ENCODE measurements around the gene KLHL29. TPM values are rescaled to one million over a fixed set of nuclear protein-coding genes. Genes with fewer than 3 reads are reported as not detected.

The KLHL29 gene
- total RNA-seq, 1 donor, result 1.0 TPM

DNA sequence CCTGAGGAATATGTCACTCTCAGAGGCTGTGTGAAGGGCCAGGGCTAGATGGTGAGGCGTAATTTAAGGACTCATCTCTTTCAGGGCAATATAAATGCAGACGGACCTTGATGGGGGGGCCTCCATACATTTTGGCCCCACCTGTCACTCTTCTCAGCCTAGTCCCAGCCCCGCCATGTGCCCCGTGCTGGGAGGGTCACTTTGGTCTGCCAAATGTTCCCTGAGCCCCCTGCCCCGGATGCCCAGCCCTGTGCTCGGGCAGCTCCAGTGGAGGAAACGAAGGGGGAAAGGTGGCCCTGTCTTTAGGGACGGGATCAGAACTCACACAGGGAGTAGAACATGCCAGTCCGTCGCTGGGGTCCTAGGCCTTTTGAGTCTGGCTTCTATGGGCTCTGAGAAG is 168.6 kb downstream of the KLHL29 start:
- Histone ChIP-seq H3K9me3 (ENCODE audit: low read depth, low read length) (no peaks in the 10 kb centered on the region), H3K4me3 (ENCODE audit: low read length) (no peak overlapping the region), H3K4me1 (ENCODE audit: insufficient read depth, low read length) (no peaks in the 10 kb centered on the region), H3K27me3 (ENCODE audit: insufficient read depth, low read length) (no peaks in the 10 kb centered on the region)

GRCh38 chr2:23554054-23554697 is 169.2 kb downstream of the KLHL29 start:
- no peaks in the 10 kb centered on the region for H3K27me3 ChIP-seq (ENCODE audit: insufficient read depth, low read length)
- H3K4me1 ChIP-seq (ENCODE audit: insufficient read depth, low read length), result no peaks in the 10 kb centered on the region
- H3K9me3 ChIP-seq (ENCODE audit: low read depth, low read length), result no peaks in the 10 kb centered on the region
- H3K4me3 ChIP-seq (ENCODE audit: low read length), result no peak overlapping the region

- H3K4me1 ChIP-seq (ENCODE audit: insufficient read depth, low read length), result no peaks in the 10 kb centered on the region
- no peaks in the 10 kb centered on the region for H3K27me3 ChIP-seq (ENCODE audit: insufficient read depth, low read length)
- no peak overlapping the region for H3K4me3 ChIP-seq (ENCODE audit: low read length)
- H3K9me3 ChIP-seq (ENCODE audit: low read depth, low read length), result no peaks in the 10 kb centered on the region
Measured at GRCh38 chr2:23555944-23556343, 171.0 kb downstream of the KLHL29 start.

GRCh38 chr2:23556929-23557328 is 171.9 kb downstream of the KLHL29 start:
- H3K27me3 ChIP-seq (ENCODE audit: insufficient read depth, low read length), result no peaks in the 10 kb centered on the region
- H3K9me3 ChIP-seq (ENCODE audit: low read depth, low read length), result no peaks in the 10 kb centered on the region
- no peak overlapping the region for H3K4me3 ChIP-seq (ENCODE audit: low read length)
- no peaks in the 10 kb centered on the region for H3K4me1 ChIP-seq (ENCODE audit: insufficient read depth, low read length)

DNA sequence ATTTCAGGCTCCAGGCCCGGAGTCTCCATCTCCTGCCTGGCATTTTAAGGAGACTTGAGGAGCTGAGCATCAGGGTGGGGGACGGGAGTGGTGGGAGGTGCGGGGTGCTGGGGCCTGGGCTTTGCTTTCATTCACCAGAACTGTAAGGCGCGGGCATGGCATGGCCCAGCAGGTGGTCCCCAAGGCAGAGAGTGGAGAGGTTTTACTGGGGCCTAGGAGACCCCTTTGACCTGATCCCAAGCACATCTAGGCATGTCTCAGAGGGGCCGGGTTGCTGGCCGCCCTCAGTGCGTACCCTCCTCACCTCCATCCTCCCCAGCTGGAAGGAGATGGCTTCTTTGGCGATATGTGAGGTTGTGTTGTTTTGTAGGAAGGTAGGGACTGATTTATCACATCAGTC is 172.5 kb downstream of the KLHL29 start:
- Histone ChIP-seq H3K27me3 (ENCODE audit: insufficient read depth, low read length) (no peaks in the 10 kb centered on the region), H3K4me1 (ENCODE audit: insufficient read depth, low read length) (no peaks in the 10 kb centered on the region), H3K4me3 (ENCODE audit: low read length) (no peak overlapping the region), H3K9me3 (ENCODE audit: low read depth, low read length) (no peaks in the 10 kb centered on the region)

GRCh38 chr2:23559561-23560239 is 174.7 kb downstream of the KLHL29 start:
- Histone ChIP-seq H3K4me1 (ENCODE audit: insufficient read depth, low read length) (no peaks in the 10 kb centered on the region), H3K27me3 (ENCODE audit: insufficient read depth, low read length) (no peaks in the 10 kb centered on the region), H3K9me3 (ENCODE audit: low read depth, low read length) (no peaks in the 10 kb centered on the region), H3K4me3 (ENCODE audit: low read length) (no peak overlapping the region)

GRCh38 chr2:23561088-23561487 is 176.1 kb downstream of the KLHL29 start:
- H3K4me3 ChIP-seq (ENCODE audit: low read length), result no peak overlapping the region
- H3K27me3 ChIP-seq (ENCODE audit: insufficient read depth, low read length), result no peaks in the 10 kb centered on the region
- H3K4me1 ChIP-seq (ENCODE audit: insufficient read depth, low read length), result no peaks in the 10 kb centered on the region
- H3K9me3 ChIP-seq (ENCODE audit: low read depth, low read length), result no peaks in the 10 kb centered on the region

DNA sequence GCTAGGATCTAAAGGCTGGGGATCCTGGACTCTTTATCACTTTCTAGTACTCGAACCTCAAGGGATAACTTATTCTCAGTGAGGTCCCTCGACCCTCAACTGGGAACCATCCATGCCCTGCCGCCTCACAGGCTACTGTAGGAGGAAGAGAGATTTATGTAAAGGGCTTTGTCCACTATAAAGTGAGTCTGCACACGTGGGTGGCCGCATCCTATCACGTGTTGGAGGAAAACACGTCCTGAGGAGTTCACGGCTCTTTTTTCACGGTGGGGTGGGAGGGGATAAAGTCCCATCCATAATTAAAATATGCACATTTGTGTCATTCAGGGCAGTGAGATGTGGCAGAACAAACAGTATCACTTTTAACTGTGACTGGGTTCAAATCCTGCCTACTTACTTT is 176.6 kb downstream of the KLHL29 start:
- Histone ChIP-seq H3K4me3 (ENCODE audit: low read length) (no peak overlapping the region), H3K27me3 (ENCODE audit: insufficient read depth, low read length) (no peaks in the 10 kb centered on the region), H3K9me3 (ENCODE audit: low read depth, low read length) (no peaks in the 10 kb centered on the region), H3K4me1 (ENCODE audit: insufficient read depth, low read length) (no peaks in the 10 kb centered on the region)

DNA sequence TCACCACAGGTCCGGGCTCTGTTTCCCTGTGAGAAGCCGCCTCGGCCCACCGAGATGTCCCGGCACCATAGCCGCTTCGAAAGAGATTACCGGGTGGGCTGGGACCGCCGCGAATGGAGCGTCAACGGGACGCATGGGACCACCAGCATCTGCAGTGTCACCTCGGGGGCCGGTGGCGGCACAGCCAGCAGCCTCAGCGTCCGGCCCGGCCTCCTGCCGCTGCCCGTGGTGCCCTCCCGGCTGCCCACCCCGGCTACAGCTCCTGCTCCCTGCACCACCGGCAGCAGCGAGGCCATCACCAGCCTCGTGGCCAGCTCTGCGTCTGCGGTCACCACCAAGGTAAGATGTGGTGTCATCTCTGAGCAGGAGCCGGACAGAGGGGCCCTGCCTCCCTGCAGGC is 177.2 kb downstream of the KLHL29 start:
- Histone ChIP-seq H3K9me3 (ENCODE audit: low read depth, low read length) (no peaks in the 10 kb centered on the region), H3K27me3 (ENCODE audit: insufficient read depth, low read length) (no peaks in the 10 kb centered on the region), H3K4me1 (ENCODE audit: insufficient read depth, low read length) (no peaks in the 10 kb centered on the region), H3K4me3 (ENCODE audit: low read length) (no peak overlapping the region)

GRCh38 chr2:23563151-23563550 is 178.2 kb downstream of the KLHL29 start:
- H3K4me3 ChIP-seq (ENCODE audit: low read length), result no peak overlapping the region
- H3K9me3 ChIP-seq (ENCODE audit: low read depth, low read length), result no peaks in the 10 kb centered on the region
- no peaks in the 10 kb centered on the region for H3K4me1 ChIP-seq (ENCODE audit: insufficient read depth, low read length)
- no peaks in the 10 kb centered on the region for H3K27me3 ChIP-seq (ENCODE audit: insufficient read depth, low read length)

- Histone ChIP-seq H3K4me3 (ENCODE audit: low read length) (no peak overlapping the region), H3K4me1 (ENCODE audit: insufficient read depth, low read length) (no peaks in the 10 kb centered on the region), H3K9me3 (ENCODE audit: low read depth, low read length) (no peaks in the 10 kb centered on the region), H3K27me3 (ENCODE audit: insufficient read depth, low read length) (no peaks in the 10 kb centered on the region)
Measured at GRCh38 chr2:23563673-23564614, 179.0 kb downstream of the KLHL29 start.

- Histone ChIP-seq H3K27me3 (ENCODE audit: insufficient read depth, low read length) (no peaks in the 10 kb centered on the region), H3K4me1 (ENCODE audit: insufficient read depth, low read length) (no peaks in the 10 kb centered on the region), H3K4me3 (ENCODE audit: low read length) (no peak overlapping the region), H3K9me3 (ENCODE audit: low read depth, low read length) (no peaks in the 10 kb centered on the region)
Measured at GRCh38 chr2:23564615-23564960, 179.6 kb downstream of the KLHL29 start.

GRCh38 chr2:23565374-23565773 is 180.4 kb downstream of the KLHL29 start:
- Histone ChIP-seq H3K4me3 (ENCODE audit: low read length) (no peak overlapping the region), H3K4me1 (ENCODE audit: insufficient read depth, low read length) (no peaks in the 10 kb centered on the region), H3K9me3 (ENCODE audit: low read depth, low read length) (no peaks in the 10 kb centered on the region), H3K27me3 (ENCODE audit: insufficient read depth, low read length) (no peaks in the 10 kb centered on the region)

- Histone ChIP-seq H3K4me1 (ENCODE audit: insufficient read depth, low read length) (no peaks in the 10 kb centered on the region), H3K27me3 (ENCODE audit: insufficient read depth, low read length) (no peaks in the 10 kb centered on the region), H3K9me3 (ENCODE audit: low read depth, low read length) (no peaks in the 10 kb centered on the region), H3K4me3 (ENCODE audit: low read length) (no peak overlapping the region)
Measured at GRCh38 chr2:23565814-23566213, 180.8 kb downstream of the KLHL29 start.
